ENCODE measurements around the gene VAV3. TPM values are rescaled to one million over a fixed set of nuclear protein-coding genes. Genes with fewer than 3 reads are reported as not detected.

Gene VAV3
- total and polyA plus RNA-seq, 2 of the 13 experiments (the other 11 are each of a cell fraction or from before 2014, with no cell fraction given), result 15.9 to 29.8 TPM

DNA sequence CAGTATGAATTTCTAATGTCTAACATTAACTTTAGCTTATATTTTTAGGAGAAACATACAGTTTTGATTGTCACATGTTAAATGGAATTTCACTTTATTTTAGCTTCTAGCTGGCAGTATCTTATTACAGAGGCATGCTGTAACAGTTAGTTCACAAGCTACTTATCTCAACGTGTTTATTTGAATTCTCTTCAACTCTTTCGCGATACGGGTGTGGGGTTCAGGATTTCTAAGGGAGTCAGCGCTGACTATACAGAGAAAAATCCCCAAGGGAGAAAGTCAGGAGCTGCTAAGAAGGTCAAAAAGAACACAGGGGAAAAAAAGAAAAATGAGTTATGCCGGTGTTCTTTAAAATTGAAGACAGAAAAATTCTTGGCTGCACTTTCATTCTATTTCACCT, 296.2 kb downstream of the VAV3 start:
- CTCF ChIA-PET (ENCODE audit: low intra/inter-chr PET ratio, low total read pairs), result no interaction called here
- Histone ChIP-seq H4K20me1 (ENCODE audit: insufficient read depth, low read length) (no peaks in the 10 kb centered on the region), H3K9ac (ENCODE audit: insufficient read depth, low read depth, low read length) (no peak overlapping the region), H3K27ac (ENCODE audit: extremely low read length, insufficient read depth, low read length) (no peak overlapping the region), H3K4me3 (replicated peaks in 1 of 3; ENCODE audit: insufficient read depth in 1 of 3, low read depth in 2 of 3, low read length in 3 of 3) (no peak overlapping the region), H3K36me3 (replicated peaks in 1 of 2; ENCODE audit: control insufficient read depth in 1 of 2, insufficient read depth in 2 of 2, low read length in 2 of 2) (no peaks in the 10 kb centered on the region; a peak in 1 of 5 replicates), H3K4me2 (ENCODE audit: low read depth, low read length) (no peak overlapping the region), H3K9me3 (ENCODE audit: low read length) (no peaks in the 10 kb centered on the region), H3K79me2 (ENCODE audit: insufficient read depth, low read length) (peaks cover 10% of the 10 kb centered on the region), H3K27me3 (ENCODE audit: control insufficient read depth in 1 of 2, insufficient read depth in 2 of 2, low read length in 2 of 2) (no peaks in the 10 kb centered on the region), H3K4me1 (ENCODE audit: insufficient read depth, low read length) (peaks cover 24% of the 10 kb centered on the region), H2AFZ (ENCODE audit: low read length) (no peak overlapping the region)
- POLR2A ChIA-PET, result no interaction called here
- 91% methylated on average over 6 of the region's 6 CpGs for WGBS (ENCODE audit: low lambda C conversion rate)
- no peak for DNase-seq (ENCODE audit: low spot score)
- in situ Hi-C loops (cut with HindIII; ENCODE audit: extremely low pct_ligation_motif_present, low pct_unique_long_range_greater_than_20kb), result no loop called here
- intact Hi-C loops (cut with micrococcal nuclease; ENCODE audit: unreplicated experiment), result no loop called here
- FAIRE-seq, result no peak
- BruUV-seq (replicated peaks), result no TSS peak
- ATAC-seq, result no peak
- TF ChIP-seq ZZZ3 (CRISPR knock-in tag; IDR thresholded peaks at IDR 0.05; ENCODE audit: borderline replicate concordance) (no peak), ZNF280D (CRISPR knock-in tag; IDR thresholded peaks at IDR 0.05) (no peak), ZNF772 (CRISPR knock-in tag; IDR thresholded peaks at IDR 0.05) (no peak), CAMTA2 (CRISPR knock-in tag; IDR thresholded peaks at IDR 0.05; ENCODE audit: borderline replicate concordance) (no peak), ZSCAN29 (CRISPR knock-in tag; conservative IDR thresholded peaks at IDR 0.05) (no peak), ZNF160 (CRISPR knock-in tag; IDR thresholded peaks at IDR 0.05) (no peak), ZNF343 (CRISPR knock-in tag; IDR thresholded peaks at IDR 0.05) (no peak), NFKBIZ (CRISPR knock-in tag; IDR thresholded peaks at IDR 0.05) (no peak), ZNF503 (CRISPR knock-in tag; IDR thresholded peaks at IDR 0.05) (no peak), MZF1 (CRISPR knock-in tag; IDR thresholded peaks at IDR 0.05; ENCODE audit: borderline replicate concordance) (no peak), ZNF292 (CRISPR knock-in tag; IDR thresholded peaks at IDR 0.05; ENCODE audit: borderline replicate concordance, low read depth) (no peak), ATF1 (CRISPR knock-in tag; IDR thresholded peaks at IDR 0.05) (no peak)
- TF ChIP-seq, protein P1, sequence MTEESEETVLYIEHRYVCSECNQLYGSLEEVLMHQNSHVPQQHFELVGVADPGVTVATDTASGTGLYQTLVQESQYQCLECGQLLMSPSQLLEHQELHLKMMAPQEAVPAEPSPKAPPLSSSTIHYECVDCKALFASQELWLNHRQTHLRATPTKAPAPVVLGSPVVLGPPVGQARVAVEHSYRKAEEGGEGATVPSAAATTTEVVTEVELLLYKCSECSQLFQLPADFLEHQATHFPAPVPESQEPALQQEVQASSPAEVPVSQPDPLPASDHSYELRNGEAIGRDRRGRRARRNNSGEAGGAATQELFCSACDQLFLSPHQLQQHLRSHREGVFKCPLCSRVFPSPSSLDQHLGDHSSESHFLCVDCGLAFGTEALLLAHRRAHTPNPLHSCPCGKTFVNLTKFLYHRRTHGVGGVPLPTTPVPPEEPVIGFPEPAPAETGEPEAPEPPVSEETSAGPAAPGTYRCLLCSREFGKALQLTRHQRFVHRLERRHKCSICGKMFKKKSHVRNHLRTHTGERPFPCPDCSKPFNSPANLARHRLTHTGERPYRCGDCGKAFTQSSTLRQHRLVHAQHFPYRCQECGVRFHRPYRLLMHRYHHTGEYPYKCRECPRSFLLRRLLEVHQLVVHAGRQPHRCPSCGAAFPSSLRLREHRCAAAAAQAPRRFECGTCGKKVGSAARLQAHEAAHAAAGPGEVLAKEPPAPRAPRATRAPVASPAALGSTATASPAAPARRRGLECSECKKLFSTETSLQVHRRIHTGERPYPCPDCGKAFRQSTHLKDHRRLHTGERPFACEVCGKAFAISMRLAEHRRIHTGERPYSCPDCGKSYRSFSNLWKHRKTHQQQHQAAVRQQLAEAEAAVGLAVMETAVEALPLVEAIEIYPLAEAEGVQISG (CRISPR knock-in tag; IDR thresholded peaks at IDR 0.05), result no peak
